Measurements from ENCODE around the gene SPAAR.

SPAAR gene

DNA sequence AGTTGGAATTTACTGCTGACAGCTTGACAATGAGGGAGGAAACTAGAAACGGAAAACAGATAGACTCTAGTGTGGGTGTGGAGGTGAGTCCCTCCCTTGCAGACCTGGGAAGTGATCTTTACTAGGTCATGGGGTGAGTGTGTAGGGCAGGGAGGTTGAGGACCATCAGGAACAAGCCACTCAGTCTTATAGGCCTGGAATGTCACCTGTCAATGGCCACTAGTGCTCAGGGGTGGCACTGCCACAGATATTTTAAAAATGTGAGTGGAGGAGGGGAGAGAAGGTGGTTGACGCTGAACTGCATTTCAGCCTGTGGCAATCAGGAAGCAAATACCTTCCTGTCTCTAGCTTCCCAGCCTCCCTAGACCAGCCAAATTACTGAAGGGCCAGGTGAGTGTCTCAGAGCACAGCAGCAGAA lies 39.6 kb downstream of the SPAAR start:
- DNase-seq (ENCODE audit: low read depth): no peak

- DNase-seq (ENCODE audit: low read depth): peak; percentile 81
Observed at GRCh38 chr9:35951736-35952135, 42.4 kb downstream of the SPAAR start.

DNA sequence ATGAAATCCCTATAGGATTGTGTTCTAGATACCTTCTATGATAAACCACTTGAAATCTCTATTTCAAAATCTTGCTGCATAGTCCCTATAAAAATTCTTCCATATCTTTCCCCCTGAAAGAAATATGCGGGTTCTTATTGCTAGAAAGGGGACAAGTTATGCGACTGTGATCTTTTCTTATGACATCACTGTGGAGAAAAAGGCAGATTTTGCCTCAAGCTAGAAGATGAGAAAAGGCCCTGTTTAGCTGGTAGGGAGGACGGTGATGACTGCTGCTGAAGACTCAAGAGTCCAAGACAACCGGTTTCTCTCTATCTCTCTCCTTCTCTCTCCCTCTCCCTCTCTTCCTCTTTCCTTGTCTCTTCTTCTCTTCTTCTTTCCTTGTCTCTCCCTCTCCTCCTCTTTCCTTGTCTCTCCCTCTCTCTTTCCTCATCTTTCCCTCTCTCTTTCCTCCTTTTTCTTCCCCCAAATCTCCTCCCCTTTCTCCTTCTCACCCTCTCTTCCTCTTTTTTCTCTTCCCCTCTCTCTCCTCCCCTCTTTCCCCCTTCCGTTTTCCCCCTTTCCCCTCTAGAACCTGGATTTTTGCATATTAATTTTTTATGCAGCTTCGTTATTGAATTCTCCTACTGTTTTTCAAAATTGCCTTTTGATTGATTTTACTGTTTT lies 43.4 kb downstream of the SPAAR start:
- no peak for DNase-seq (ENCODE audit: low read depth)

- DNase-seq (ENCODE audit: low read depth): peak; percentile 84
Observed at GRCh38 chr9:35954942-35955546, 45.8 kb downstream of the SPAAR start.

- no peak for DNase-seq (ENCODE audit: low read depth)
Observed at GRCh38 chr9:35956651-35957050, 47.4 kb downstream of the SPAAR start.

DNA sequence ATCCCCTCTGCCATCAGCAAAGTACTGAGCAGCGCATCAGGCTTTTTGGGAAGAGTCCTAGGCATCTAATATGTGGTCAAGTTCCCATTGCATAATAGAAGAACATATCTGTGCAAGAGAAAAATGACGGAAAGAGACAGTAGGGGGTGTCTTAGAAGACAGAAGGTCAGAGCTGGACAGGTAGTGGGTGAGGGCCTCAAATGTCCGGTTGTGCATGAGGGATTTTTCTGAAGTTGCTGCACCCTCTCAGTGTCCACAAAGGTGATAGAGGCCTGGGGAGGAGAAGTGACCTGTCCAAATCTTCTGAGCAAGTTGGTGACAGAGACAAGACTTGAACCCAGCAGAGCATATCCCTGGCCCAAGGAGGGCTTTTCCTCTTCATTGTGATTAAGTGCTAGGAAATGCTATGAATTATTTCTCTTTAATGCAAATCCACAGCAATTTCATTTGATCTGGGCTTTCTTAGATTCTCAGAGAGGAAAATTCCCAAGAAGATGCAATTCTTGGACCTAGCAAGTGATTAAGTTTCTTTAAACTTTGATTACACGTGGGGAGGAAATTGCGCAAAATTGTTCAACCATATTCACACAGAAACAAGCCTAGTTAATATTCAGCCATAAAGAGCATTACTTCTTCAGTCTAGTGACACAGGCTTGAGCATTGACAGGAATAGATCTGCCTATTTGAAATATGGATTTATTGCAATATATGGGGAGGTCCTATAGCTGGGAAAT lies 49.0 kb downstream of the SPAAR start, which contains the start of gene OR2S2:
Gene OR2S2, minus strand, starts transcription at position 51 of the 734 bp plus-strand sequence. CDS start 56 bp downstream, outside the sequence.
- no peak for DNase-seq (ENCODE audit: low read depth)

GRCh38 chr9:35960039-35960655 lies 50.9 kb downstream of the SPAAR start:
- peak; percentile 64 for DNase-seq (ENCODE audit: low read depth)
